Mucosa of descending colon (tissue), 3 donors: ENCODE results near the gene COLEC11. TPM values are rescaled to one million over a fixed set of nuclear protein-coding genes. Genes with fewer than 3 reads are reported as not detected.

Experiments
- ATAC-seq: fragments of 200-7000 bp; cut with Tn5 transposase; one replicate; pipeline ENCODE4 v1.9.1; 2020; ENCODE audit warnings: mild to moderate bottlenecking, moderate library complexity
- DNase-seq, 3 donors: peaks; one replicate each; pipeline ENCODE4 v3.0.0-alpha.2; 2020
- H3K36me3 ChIP-seq: fragments of 200-600 bp; one replicate; pipeline ENCODE4 v1.8.0; 2021; ENCODE audit warnings: low read depth, mild to moderate bottlenecking
- H3K4me1 ChIP-seq: fragments of 200-600 bp; one replicate; pipeline ENCODE4 v1.8.0; 2021; ENCODE audit warnings: low read depth, mild to moderate bottlenecking
- H3K4me3 ChIP-seq: fragments of 200-600 bp; one replicate; pipeline ENCODE4 v1.8.0; 2021; ENCODE audit warnings: mild to moderate bottlenecking
- H3K9me3 ChIP-seq: fragments of 200-600 bp; one replicate; pipeline ENCODE4 v1.8.0; 2021; ENCODE audit warnings: mild to moderate bottlenecking
- CTCF ChIP-seq: fragments of 200-600 bp; IDR thresholded peaks from one replicate; pipeline ENCODE4 v1.8.0; 2022; ENCODE audit warnings: antibody characterized with exemption, mild to moderate bottlenecking
- intact Hi-C, 2 donors: fragments of 100-400 bp; cut with DNase I in 1 of 2; cut with micrococcal nuclease in 1 of 2; formaldehyde crosslinking; loops; one replicate each; pipeline versions ENCODE4 v1.11.0 to v1.11.1; 2022; cut with DNase I, micrococcal nuclease
- total RNA-seq, 3 donors: library from RNA; stranded (reverse); fragmentation: NEBNext Ultra II Directional in 2 of 3; extraction: Animal tissue kit (Norgen Biotek cat#: 25700) in 2 of 3; gene quantifications; one replicate each; pipeline versions ENCODE4 v1.2.1 to v1.2.4, GENCODE V29; 2021 to 2023
- donor health status: DM: no; HTN: no; CAD: no; lungs with moderate emphysema.
- donor health status: DM: no; HTN: no; CAD: no.
- donor health status: DM: no; HTN: yes; CAD: no.

COLEC11 gene
- total RNA-seq, 3 donors from 2014 or later = 0.35 to 2.2 (median 1.6) TPM

- H3K4me1 ChIP-seq = no peaks in the 10 kb centered on the region
- H3K36me3 ChIP-seq = no peaks in the 10 kb centered on the region
- ATAC-seq (no peak), DNase-seq (no peak)
- intact Hi-C loops = no loop called here
- no peaks in the 10 kb centered on the region for H3K9me3 ChIP-seq
- no peak overlapping the region for H3K4me3 ChIP-seq
- no peak for TF ChIP-seq CTCF
Observed at GRCh38 chr2:3662239-3662638, 67.3 kb downstream of the COLEC11 start.

- intact Hi-C loops = no loop called here
- no peak for TF ChIP-seq CTCF
Observed at GRCh38 chr2:3664118-3664517, 69.2 kb downstream of the COLEC11 start.

GRCh38 chr2:3664925-3665324 lies 70.0 kb downstream of the COLEC11 start:
- no peak for ATAC-seq
- Histone ChIP-seq H3K4me3 (no peak overlapping the region), H3K9me3 (no peaks in the 10 kb centered on the region), H3K4me1 (no peaks in the 10 kb centered on the region), H3K36me3 (no peaks in the 10 kb centered on the region)
- TF ChIP-seq CTCF = no peak
- intact Hi-C loops = no loop called here
- no peak for DNase-seq

More at GRCh38 chr2:3664118-3664517, 69.2 kb downstream of the COLEC11 start:
- H3K9me3 ChIP-seq = no peaks in the 10 kb centered on the region
- no peak overlapping the region for H3K4me3 ChIP-seq
- H3K4me1 ChIP-seq = no peaks in the 10 kb centered on the region
- no peaks in the 10 kb centered on the region for H3K36me3 ChIP-seq
- DNase-seq (no peak), ATAC-seq (no peak)

GRCh38 chr2:3665886-3666612 lies 71.1 kb downstream of the COLEC11 start:
- H3K4me1 ChIP-seq = no peaks in the 10 kb centered on the region
- H3K9me3 ChIP-seq = no peaks in the 10 kb centered on the region
- H3K36me3 ChIP-seq = no peaks in the 10 kb centered on the region
- intact Hi-C loops = no loop called here
- DNase-seq (no peak), ATAC-seq (no peak)
- no peak overlapping the region for H3K4me3 ChIP-seq
- no peak for TF ChIP-seq CTCF

- intact Hi-C loops = no loop called here
- Histone ChIP-seq H3K9me3 (no peaks in the 10 kb centered on the region), H3K4me3 (no peak overlapping the region), H3K4me1 (no peaks in the 10 kb centered on the region), H3K36me3 (no peaks in the 10 kb centered on the region)
- DNase-seq = no peak
- no peak for ATAC-seq
- no peak for TF ChIP-seq CTCF
Observed at GRCh38 chr2:3666613-3666975, 71.7 kb downstream of the COLEC11 start.

- DNase-seq (no peak), ATAC-seq (no peak)
- Histone ChIP-seq H3K4me3 (no peak overlapping the region), H3K4me1 (no peaks in the 10 kb centered on the region), H3K9me3 (no peaks in the 10 kb centered on the region), H3K36me3 (no peaks in the 10 kb centered on the region)
- intact Hi-C loops = no loop called here
- TF ChIP-seq CTCF = no peak
Observed at GRCh38 chr2:3667151-3667631, 72.3 kb downstream of the COLEC11 start.
